Measurements from ENCODE around the gene COL6A1.

Gene COL6A1

GRCh38 chr21:45982758-45983648, 1.4 kb downstream of the COL6A1 start:
- no peak for DNase-seq

DNA sequence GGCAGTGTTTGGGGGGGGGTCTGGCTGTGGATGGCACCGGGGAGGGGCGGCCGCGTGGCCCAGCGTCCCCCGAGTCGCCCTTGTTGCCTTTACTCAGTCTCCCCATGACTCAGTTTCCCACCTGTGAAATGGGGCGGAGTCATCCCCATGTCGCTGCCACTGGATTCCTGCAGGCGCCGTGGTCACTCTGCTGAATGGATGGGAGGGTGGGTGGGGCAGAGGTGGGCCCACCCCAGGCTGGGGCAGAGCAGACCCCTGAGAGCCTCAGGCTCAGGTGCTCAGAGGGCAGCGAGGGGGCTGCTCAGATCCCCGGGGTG, 2.0 kb downstream of the COL6A1 start:
- no peak for DNase-seq

GRCh38 chr21:45983981-45984551, 2.5 kb downstream of the COL6A1 start:
- DNase-seq = no peak

GRCh38 chr21:45984584-45985095, 3.1 kb downstream of the COL6A1 start:
- no peak for DNase-seq

DNA sequence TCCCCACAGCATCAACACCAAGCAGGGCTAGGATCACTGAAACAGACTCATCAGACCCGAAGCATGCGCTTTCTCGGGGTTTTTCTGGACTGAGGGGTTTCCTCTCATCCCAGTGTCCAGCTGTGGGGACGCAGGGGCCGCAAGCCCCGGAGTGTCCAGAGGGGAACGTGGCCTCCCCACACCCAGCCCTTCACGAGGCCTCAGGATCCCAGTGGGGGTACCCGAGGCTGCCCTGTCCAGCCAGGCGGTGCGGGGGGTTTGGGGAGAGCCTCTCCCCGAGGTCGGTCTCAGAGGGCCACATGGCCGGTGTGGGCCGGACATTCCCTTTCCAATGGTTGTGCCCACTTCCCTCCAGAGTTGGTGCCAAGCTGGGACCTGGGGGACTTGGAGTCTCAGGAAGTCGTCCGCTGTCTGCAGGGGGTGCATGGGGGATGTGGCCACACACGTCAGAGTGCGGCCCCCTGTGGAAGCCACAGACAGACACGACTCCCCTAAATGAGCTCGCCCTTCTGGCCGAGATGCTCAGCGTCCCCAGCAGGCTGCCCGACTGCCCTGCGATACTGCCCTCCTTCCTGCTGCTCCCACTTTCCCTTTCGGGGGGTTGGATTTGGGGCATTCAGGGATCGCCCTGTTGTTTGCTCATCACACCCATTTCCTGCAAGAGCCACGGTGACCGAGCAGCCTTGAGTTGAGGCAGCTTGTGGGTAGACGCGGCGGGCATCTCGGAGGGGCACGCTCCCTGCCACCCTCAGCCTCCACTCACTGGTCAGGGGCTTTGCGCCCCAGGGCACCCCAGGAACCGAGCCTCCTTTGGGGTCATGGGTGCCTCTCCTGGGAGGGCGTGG, 4.1 kb downstream of the COL6A1 start:
- DNase-seq = no peak

- no peak for DNase-seq
These were observed 4.9 kb downstream of the COL6A1 start for GRCh38 chr21:45986316-45987051.

DNA sequence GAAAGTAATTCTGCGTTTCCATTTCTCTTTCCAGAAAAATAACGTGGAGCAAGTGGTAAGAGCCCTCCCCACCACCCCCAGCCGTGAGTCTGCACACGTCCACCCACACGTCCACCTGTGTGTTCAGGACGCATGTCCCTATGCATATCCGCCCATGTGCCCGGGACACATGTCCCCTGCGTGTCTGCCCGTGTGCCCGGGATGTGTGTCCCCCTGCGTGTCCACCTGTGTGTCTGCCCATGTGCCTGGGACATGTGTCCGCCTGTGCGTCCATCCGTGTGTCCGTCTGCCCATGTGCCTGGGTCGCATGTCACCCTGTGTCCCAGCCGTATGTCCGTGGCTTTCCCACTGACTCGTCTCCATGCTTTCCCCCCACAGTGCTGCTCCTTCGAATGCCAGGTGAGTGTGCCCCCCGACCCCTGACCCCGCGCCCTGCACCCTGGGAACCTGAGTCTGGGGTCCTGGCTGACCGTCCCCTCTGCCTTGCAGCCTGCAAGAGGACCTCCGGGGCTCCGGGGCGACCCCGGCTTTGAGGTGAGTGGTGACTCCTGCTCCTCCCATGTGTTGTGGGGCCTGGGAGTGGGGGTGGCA, 5.6 kb downstream of the COL6A1 start:
- no peak for DNase-seq

GRCh38 chr21:45988366-45989347, 7.1 kb downstream of the COL6A1 start:
- DNase-seq = no peak

GRCh38 chr21:45989355-45990048, 7.9 kb downstream of the COL6A1 start:
- no peak for DNase-seq

GRCh38 chr21:45990049-45990711, 8.6 kb downstream of the COL6A1 start:
- DNase-seq = no peak

DNA sequence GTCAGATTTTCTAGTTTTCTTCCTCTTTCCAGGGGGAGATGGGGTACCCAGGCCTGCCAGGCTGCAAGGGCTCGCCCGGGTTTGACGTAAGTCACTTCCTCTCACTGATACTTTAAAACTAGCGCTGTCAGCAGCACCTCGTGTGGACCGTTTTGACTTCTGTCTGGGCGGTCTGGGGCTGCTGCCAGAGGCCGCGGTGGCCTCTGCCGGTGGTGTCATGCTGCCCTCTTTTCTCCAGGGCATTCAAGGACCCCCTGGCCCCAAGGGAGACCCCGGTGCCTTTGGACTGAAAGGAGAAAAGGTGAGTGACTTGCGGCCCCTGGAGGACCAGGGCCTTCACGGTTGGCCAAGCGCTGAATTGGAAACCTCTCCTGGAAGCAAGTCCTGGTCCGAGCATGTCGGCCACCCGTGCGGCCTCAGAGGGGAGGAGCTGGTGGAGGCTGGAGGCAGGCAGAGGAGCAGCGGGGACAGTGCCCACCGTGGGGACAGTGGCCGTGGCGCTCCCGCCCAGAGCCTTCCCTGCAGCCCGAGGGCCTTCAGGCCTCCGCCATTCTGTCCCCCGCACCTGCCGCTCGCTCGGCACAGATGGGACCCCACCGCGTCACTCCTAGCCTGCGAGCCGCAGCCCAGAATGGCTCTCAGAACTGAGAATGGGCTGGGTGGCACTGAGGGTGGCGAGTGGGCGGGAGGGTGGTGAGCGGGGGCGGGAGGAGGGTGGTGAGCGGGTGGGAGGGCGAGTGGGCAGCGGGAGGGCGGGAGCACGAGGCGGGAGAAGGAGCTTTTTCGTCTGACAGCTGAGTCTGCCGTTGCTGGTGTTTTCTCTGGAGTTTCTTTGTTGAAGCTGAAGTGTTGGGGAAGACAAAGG, 9.4 kb downstream of the COL6A1 start:
- DNase-seq = no peak

- no peak for DNase-seq
These were observed 10.2 kb downstream of the COL6A1 start for GRCh38 chr21:45991606-45992300.

DNA sequence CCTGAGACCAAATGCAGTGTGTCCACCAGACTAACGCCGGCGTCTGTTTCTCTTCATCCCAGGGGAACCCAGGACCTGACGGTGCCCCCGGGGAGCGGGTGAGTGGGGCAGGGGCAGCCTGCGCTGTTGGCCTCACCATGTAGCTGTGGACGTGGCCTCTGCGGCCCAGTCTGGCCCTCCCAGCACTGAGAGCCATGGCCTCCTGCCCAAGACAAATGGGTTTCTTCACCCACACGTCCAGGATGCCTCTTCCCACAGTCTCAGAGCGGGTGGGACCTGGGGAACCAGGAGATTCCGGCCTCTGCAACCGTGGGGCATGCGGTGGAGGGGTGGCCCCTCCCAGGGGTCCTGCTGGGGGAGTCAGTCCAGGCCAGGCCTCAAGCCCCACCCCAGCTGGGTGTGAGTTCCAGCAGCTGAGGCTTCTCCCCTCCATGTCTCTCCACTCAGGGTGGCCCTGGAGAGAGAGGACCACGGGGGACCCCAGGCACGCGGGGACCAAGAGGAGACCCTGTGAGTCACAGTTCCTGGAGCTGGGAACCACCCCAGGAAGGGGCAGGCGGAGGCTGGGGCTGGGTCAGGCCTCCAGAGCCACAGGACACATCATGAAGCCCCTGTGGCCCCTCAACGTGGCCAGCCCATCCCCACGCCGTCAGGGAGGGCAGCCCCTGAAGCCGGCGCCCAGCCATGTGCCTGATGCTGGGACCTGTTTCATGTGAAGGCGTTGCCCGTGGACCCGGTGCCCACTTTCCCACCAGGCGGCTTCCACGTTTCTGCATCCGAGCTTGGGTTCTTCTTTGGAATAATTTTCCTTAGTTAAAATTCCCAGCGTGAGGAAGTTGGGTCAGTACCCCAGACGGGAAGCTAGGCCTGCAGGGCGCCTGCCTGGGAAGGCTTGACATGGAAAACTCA, 11.0 kb downstream of the COL6A1 start:
- no peak for DNase-seq

DNA sequence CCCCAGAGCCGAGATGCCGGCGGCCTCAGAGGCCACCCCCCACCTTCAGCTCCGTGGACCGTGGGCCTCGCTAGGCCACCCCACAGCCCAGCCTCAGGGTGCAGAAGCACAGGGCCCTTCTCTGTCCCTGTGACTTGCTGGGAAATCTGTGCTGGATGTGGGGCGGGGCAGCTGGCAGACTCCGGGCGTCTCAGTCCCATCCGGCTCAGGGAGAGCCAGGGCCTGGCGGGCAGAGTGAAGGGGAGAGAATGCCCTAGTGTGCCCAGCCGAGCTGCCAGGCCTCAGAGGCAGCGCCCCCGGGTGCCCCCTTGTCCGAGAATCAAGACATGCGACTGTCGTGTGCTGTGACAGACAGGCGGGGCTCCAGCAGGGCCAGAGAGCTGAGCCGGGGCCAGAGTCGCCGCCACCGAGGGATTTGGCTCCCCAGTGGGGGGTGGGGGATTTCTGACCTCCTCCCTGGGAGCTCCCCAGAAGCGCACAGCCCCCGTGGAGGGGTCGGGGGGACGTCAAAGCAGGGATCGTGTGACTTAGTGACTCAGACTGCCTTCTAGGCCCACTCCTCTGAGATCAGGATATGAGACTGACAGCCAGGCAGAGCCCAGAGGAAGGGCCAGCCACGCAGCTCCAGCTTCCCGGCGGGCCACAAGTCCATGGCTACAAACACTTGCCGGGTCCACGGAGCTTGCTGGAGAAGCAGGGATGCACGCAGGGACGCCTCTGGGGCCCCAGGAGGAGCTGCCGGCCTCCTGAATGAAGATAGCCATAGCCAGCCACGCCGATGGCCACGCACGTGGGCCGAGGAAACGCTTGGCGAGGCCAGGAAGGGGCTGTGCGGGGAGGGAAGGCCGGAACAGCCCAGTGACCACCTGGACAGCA, 11.9 kb downstream of the COL6A1 start:
- DNase-seq = no peak

- DNase-seq = no peak
These were observed 12.6 kb downstream of the COL6A1 start for GRCh38 chr21:45994086-45994661.

All from NCI-H510A treated with DMSO at 0.1 percent for 48 hours (cell line).